T-cell (primary cell): ENCODE data around the gene DROSHA. TPM values are rescaled to one million over a fixed set of nuclear protein-coding genes. Genes with fewer than 3 reads are reported as not detected.
"Not testable (repeated sequence)": the region's sequence is repeated elsewhere in the genome, so short reads cannot be mapped to it uniquely, and the experiment has no call there.

Experiments used
- ATAC-seq, 4 experiments: fragments of 200-7000 bp in 3 of 4; fragments of 150-1000 bp in 1 of 4; cut with Tn5 transposase; replicated peaks in 1 of 4; 1 replicate in 3 of 4; 2 replicates in 1 of 4; pipeline ENCODE4 v1.10.0; 2021; ENCODE audit warnings: moderate library complexity in 3 of 4, mild to moderate bottlenecking in 2 of 4, moderate number of reproducible peaks in 1 of 4
- CTCF ChIA-PET, 2 donors: fragments of 300-600 bp; sonication (Branson Sonifier 250); formaldehyde crosslinking; loops; one replicate each; lab custom pipeline; 2022; ENCODE audit warnings: antibody characterized with exemption in 2 of 2; lab: Charles Lee
- POLR2A ChIA-PET, 2 donors: fragments of 300-600 bp; sonication (Branson Sonifier 250); formaldehyde crosslinking; loops; one replicate each; lab custom pipeline; 2022; ENCODE audit warnings: antibody characterized with exemption in 2 of 2; lab: Charles Lee
- DNase-seq, 35 experiments: peaks; one replicate each; pipeline versions ENCODE4 v3.0.0 to v3.0.0-alpha.2; 2013 to 2023
- H3K27ac ChIP-seq: one replicate; pipeline ENCODE4 v1.5.1; 2013; ENCODE audit warnings: low read length
- H3K27me3 ChIP-seq, 2 experiments: replicated peaks in 1 of 2; 1 replicate in 1 of 2; 2 replicates in 1 of 2; pipeline versions ENCODE4 v1.6.1 to v1.7.0; 2013; ENCODE audit warnings: low read length in 1 of 2, mixed read lengths in 1 of 2; ENCODE audit not compliant: control insufficient read depth in 2 of 2, insufficient read depth in 2 of 2; ENCODE audit errors: extremely low read depth in 1 of 2
- H3K36me3 ChIP-seq, 2 donors: 1 replicate in 1 of 2; 2 replicates in 1 of 2; pipeline versions ENCODE4 v1.6.1 to v1.7.0; 2013; ENCODE audit warnings: low read length in 1 of 2; ENCODE audit not compliant: control insufficient read depth in 2 of 2, insufficient read depth in 1 of 2; ENCODE audit errors: extremely low read depth in 1 of 2
- H3K4me1 ChIP-seq, 2 experiments: 1 replicate in 1 of 2; 2 replicates in 1 of 2; pipeline versions ENCODE4 v1.6.1 to v1.7.0; 2013; ENCODE audit warnings: low read length in 2 of 2, mixed read lengths in 1 of 2; ENCODE audit not compliant: insufficient read depth in 2 of 2, control insufficient read depth in 1 of 2; ENCODE audit errors: extremely low read depth in 1 of 2
- H3K4me3 ChIP-seq, 2 donors: 1 replicate in 1 of 2; 2 replicates in 1 of 2; pipeline versions ENCODE4 v1.5.1 to v1.7.0; 2013; ENCODE audit warnings: mild to moderate bottlenecking in 2 of 2, low read length in 1 of 2, moderate library complexity in 1 of 2; ENCODE audit not compliant: control insufficient read depth in 1 of 2; ENCODE audit errors: extremely low read depth in 1 of 2
- H3K9me3 ChIP-seq: 2 replicates; pipeline ENCODE4 v1.7.0; 2013
- H3K27ac Mint-ChIP-seq, 2 donors: one replicate each; pipeline ENCODE4 v1.8.0; 2020 to 2021; ENCODE audit warnings: mild to moderate bottlenecking in 2 of 2, mixed read lengths in 2 of 2
- H3K27me3 Mint-ChIP-seq, 2 donors: one replicate each; pipeline ENCODE4 v1.8.0; 2021 to 2022; ENCODE audit warnings: mixed read lengths in 2 of 2
- H3K36me3 Mint-ChIP-seq: one replicate; pipeline ENCODE4 v1.8.0; 2021; ENCODE audit warnings: mixed read lengths
- H3K4me1 Mint-ChIP-seq, 3 donors: one replicate each; pipeline ENCODE4 v1.8.0; 2020 to 2022; ENCODE audit warnings: mixed read lengths in 3 of 3, mild to moderate bottlenecking in 1 of 3
- H3K4me3 Mint-ChIP-seq, 3 donors: one replicate each; pipeline ENCODE4 v1.8.0; 2020 to 2022; ENCODE audit warnings: mild to moderate bottlenecking in 3 of 3, mixed read lengths in 3 of 3, moderate library complexity in 3 of 3
- H3K9me3 Mint-ChIP-seq, 3 donors: one replicate each; pipeline ENCODE4 v1.8.0; 2020 to 2022; ENCODE audit warnings: mixed read lengths in 3 of 3
- WGBS: methylation state at CpG from one replicate; pipeline ENCODE4 v1.1.5; 2013; ENCODE audit warnings: missing lambda C conversion rate; ENCODE audit not compliant: insufficient coverage; 5-methylcytosine and 5-hydroxymethylcytosine counted together
- total RNA-seq, 35 experiments: library from RNA in 6 of 35; stranded (reverse) in 6 of 35; fragments of 120-200 nt in 1 of 35; gene quantifications; one replicate each; pipeline versions ENCODE4 v1.2.1 to v1.2.4 and lab custom pipeline; 2013 to 2026

DROSHA gene
- total RNA-seq, 5 donors from 2014 or later (not counting 1 experiment from before 2014, with no cell fraction given) = 42.2 to 82.1 (median 69.6) TPM

DNA sequence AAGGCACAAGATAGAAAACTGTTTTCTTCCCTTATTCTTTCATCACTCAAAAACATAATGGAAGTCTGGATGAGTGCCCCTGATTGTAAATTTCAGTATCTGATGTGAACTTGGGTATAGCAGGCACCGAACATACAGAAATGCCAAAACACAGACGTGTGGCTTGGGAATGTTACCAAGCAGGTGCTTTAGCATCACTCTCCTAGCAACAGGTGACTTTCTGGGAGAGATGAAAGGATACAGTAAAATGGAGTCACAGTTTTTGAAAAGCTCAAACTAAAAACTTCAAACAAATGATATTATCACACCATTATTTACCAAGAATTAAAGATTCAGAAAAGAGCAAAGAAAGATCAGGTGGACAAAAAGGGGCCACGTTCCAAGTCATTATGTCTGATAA is 130.2 kb downstream of the DROSHA start:
- CTCF ChIA-PET = no interaction called here
- Mint-ChIP-seq H3K27ac (no peak overlapping the region), H3K36me3 (peaks cover 52% of the 10 kb centered on the region), H3K9me3 (no peaks in the 10 kb centered on the region), H3K27me3 (no peaks in the 10 kb centered on the region), H3K4me1 (no peaks in the 10 kb centered on the region), H3K4me3 (no peak overlapping the region)
- DNase-seq (no peak), ATAC-seq (no peak)
- no CpG with 5 or more reads among the region's 3 CpGs for WGBS
- H3K9me3 ChIP-seq = no peaks in the 10 kb centered on the region
- POLR2A ChIA-PET = no interaction called here
- H3K27ac ChIP-seq = no peak overlapping the region
- peaks cover 5 to 41% of the 10 kb centered on the region in 2 donors for H3K36me3 ChIP-seq
- H3K4me1 ChIP-seq = no peaks in the 10 kb centered on the region
- H3K4me3 ChIP-seq = no peak overlapping the region
- H3K27me3 ChIP-seq = no peaks in the 10 kb centered on the region

DNA sequence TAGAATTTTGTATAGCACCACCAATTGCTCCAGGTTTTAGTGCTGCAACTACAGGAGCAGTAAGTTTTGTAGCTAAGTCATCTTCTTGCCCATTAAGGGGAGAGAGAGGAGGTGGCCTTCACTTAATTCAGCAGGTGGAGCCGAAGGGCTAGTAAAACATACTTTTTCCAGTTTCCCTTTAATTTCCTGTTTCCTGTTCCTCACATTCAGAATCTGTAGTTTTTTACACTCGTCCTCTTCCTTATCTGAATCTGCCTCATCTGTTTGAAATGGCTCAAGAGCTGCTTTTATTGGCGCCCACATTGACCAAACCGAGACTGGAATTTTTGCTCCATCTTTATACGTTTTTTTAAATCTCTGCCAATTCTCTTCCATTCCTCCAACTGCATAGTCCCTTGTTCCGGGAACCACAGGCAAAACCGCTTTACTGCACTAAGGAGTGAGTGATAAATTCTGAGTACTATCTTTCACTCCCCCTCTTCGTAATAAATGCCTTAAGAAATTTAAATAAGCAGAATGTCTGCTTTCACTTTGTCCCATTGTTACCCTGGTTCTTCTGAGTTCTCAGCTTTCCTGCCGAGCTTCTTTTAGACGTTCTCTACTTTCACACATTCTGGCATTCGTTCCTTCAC is 133.9 kb downstream of the DROSHA start:
- Histone ChIP-seq H3K4me1 (no peaks in the 10 kb centered on the region), H3K27ac (no peak overlapping the region), H3K36me3 (peaks cover 0 to 14% of the 10 kb centered on the region in 2 donors), H3K4me3 (no peak overlapping the region), H3K27me3 (no peaks in the 10 kb centered on the region), H3K9me3 (no peaks in the 10 kb centered on the region)
- ChIA-PET CTCF (no interaction called here), POLR2A (interaction anchor here in 1 of 2 donors (0.7 kb wide), 1 partner anchor 1067 kb away, joined by 3 read pairs; no protein-coding TSS in a partner anchor)
- Mint-ChIP-seq H3K27ac (no peak overlapping the region), H3K4me1 (no peaks in the 10 kb centered on the region), H3K27me3 (no peaks in the 10 kb centered on the region), H3K4me3 (no peak overlapping the region), H3K36me3 (peaks cover 26% of the 10 kb centered on the region), H3K9me3 (no peaks in the 10 kb centered on the region)
- DNase-seq (no peak), ATAC-seq (no peak)
- 88% methylated on average over 1 of the region's 11 CpGs for WGBS

DNA sequence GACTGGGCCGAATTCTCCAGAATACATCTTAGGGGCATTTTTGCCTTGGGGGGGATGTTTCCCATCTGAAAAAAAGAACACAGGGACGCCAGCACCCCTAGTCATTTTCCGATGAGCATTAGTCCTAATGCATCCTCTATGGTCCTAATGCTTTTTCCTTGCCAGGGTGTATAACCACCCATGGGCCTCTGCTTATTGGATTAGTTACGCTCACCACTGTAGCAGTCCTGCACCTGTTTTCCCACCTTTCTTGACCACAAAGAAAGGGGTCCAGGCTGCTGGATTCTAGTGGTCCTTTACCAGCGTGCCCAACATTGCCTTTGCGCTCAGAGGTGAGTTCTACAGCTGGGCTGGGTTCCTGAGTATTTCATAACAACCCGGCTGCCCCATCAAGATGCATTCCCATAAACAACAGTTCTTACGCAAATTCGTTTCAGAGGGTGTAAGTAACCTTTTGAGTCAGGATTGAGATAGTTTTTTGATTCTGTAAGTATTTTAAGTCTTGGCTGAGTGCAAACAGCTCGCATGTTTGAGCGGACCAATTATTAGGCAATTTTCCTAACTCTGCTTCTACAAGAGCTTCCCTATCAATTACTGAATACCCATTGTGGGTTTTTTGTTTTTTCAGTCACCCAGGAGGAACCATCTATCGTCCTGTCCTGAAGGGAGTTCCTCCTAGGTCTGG is 135.1 kb downstream of the DROSHA start:
- 98% methylated on average over 4 of the region's 12 CpGs for WGBS
- no peaks in the 10 kb centered on the region for H3K27me3 Mint-ChIP-seq
- no peak overlapping the region for H3K27ac ChIP-seq
- peaks cover 0 to 10% of the 10 kb centered on the region in 2 donors for H3K36me3 ChIP-seq
- DNase-seq (no peak), ATAC-seq (no peak)
- H3K4me3 Mint-ChIP-seq = no peak overlapping the region
- no peak overlapping the region for H3K27ac Mint-ChIP-seq
- no peaks in the 10 kb centered on the region for H3K4me1 Mint-ChIP-seq
- H3K36me3 Mint-ChIP-seq = peaks cover 18% of the 10 kb centered on the region
- no peaks in the 10 kb centered on the region for H3K27me3 ChIP-seq
- POLR2A ChIA-PET = no interaction called here
- CTCF ChIA-PET = no interaction called here
- no peaks in the 10 kb centered on the region for H3K9me3 Mint-ChIP-seq
- no peaks in the 10 kb centered on the region for H3K9me3 ChIP-seq
- H3K4me1 ChIP-seq = no peaks in the 10 kb centered on the region
- no peak overlapping the region for H3K4me3 ChIP-seq

DNA sequence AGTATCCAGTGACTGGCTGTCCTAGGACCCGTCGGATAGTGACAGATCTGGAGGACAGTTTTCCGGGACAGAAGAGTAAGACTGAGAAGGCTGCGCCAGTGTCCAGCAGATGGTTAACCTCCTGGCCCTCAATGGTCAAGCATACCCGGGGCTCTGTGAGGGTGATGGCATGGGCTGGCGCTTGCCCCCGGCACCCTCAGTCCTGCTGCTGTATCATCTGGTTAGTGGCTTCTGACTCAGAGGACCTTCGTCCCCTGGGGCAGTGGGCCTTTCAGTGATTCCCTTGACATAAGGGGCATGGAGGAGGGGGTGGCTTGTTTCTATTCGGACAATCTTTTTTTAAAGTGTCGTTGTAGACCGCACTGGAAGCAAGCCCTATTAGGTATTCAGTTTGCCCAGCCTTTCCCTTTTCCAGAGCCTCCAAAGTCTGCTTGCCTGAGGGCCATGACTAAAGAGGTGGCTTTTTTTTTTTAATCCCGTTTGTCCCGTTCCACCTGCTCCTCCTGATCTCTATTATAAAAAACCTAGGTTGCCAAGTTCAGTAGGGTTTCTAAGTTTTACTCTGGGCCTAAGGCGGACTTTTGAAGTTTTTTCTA is 136.3 kb downstream of the DROSHA start:
- H3K9me3 Mint-ChIP-seq, H3K4me1 Mint-ChIP-seq, POLR2A ChIA-PET, H3K27me3 ChIP-seq, H3K27ac ChIP-seq, ATAC-seq, H3K4me3 ChIP-seq, H3K27me3 Mint-ChIP-seq, H3K9me3 ChIP-seq, H3K27ac Mint-ChIP-seq, CTCF ChIA-PET, H3K36me3 ChIP-seq, H3K4me3 Mint-ChIP-seq, H3K36me3 Mint-ChIP-seq, DNase-seq, H3K4me1 ChIP-seq: not testable (repeated sequence)
- WGBS = 93% methylated on average over 8 of the region's 14 CpGs

DNA sequence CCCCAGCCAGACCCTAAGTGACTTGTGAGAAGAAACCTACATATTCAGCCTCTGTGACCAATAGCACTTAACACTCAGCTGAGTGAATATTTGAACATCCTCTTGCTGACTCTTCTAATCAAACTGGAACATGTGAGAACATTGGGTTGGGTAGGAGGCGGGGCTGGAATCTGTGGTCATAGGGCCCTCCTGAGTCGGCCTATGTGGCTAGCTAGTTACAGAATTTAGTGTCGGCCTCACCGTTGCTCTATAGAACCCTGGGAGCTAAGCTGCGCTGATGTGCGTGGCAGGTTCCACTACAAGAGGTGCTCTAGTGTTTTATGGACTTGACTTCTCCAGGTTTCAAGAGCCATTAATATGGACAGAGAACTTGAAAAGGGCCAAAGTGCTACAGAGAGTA is 138.8 kb downstream of the DROSHA start:
- Mint-ChIP-seq H3K27ac (no peak overlapping the region), H3K4me3 (no peak overlapping the region), H3K9me3 (peaks cover 0 to 8% (median 3%) of the 10 kb centered on the region in 3 donors), H3K4me1 (no peaks in the 10 kb centered on the region), H3K27me3 (no peaks in the 10 kb centered on the region), H3K36me3 (no peaks in the 10 kb centered on the region)
- ChIA-PET POLR2A (no interaction called here), CTCF (no interaction called here)
- Histone ChIP-seq H3K4me1 (no peaks in the 10 kb centered on the region), H3K4me3 (no peak overlapping the region), H3K9me3 (no peaks in the 10 kb centered on the region), H3K27ac (no peak overlapping the region), H3K27me3 (no peaks in the 10 kb centered on the region), H3K36me3 (no peaks in the 10 kb centered on the region)
- ATAC-seq (no peak), DNase-seq (no peak)
- 92% methylated on average over 6 of the region's 6 CpGs for WGBS

DNA sequence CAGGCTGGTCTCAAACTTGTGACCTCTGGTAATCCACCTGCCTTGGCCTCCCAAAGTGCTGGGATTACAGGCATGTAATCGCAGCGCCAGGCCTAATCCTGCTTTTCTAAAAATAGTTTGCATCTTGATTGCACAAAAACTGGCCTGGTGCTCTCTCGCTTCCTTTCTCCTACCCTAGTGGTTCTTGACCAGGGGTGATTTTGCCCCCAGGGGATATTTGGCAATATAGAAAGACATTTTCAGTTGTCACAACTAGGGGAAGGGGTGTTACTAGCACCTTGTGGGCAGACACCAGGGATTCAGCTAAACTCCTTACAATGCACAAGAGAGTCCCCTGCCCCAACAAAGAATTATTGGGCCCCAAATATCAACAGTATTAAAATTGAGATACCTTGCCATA is 139.8 kb downstream of the DROSHA start:
- Histone ChIP-seq H3K4me1 (no peaks in the 10 kb centered on the region), H3K9me3 (no peaks in the 10 kb centered on the region), H3K4me3 (no peak overlapping the region), H3K36me3 (no peaks in the 10 kb centered on the region), H3K27me3 (no peaks in the 10 kb centered on the region), H3K27ac (no peak overlapping the region)
- no peak overlapping the region for H3K4me3 Mint-ChIP-seq
- DNase-seq (no peak), ATAC-seq (no peak)
- H3K36me3 Mint-ChIP-seq = no peaks in the 10 kb centered on the region
- H3K4me1 Mint-ChIP-seq = no peaks in the 10 kb centered on the region
- WGBS = no CpG with 5 or more reads among the region's 3 CpGs
- peaks cover 5 to 11% (median 8%) of the 10 kb centered on the region in 3 donors for H3K9me3 Mint-ChIP-seq
- no peak overlapping the region for H3K27ac Mint-ChIP-seq
- ChIA-PET CTCF (no interaction called here), POLR2A (no interaction called here)
- H3K27me3 Mint-ChIP-seq = no peaks in the 10 kb centered on the region
